Renal pelvis (tissue), 4 donors: ENCODE measurements around the gene ANXA5. TPM values are rescaled to one million over a fixed set of nuclear protein-coding genes. Genes with fewer than 3 reads are reported as not detected.

Source experiments
- DNase-seq: peaks from one replicate; pipeline ENCODE4 v3.0.0-alpha.2; 2013
- polyA plus RNA-seq, 3 donors: library from polyadenylated mRNA; unstranded; fragments of 120-200 nt; gene quantifications; one replicate each; pipeline ENCODE4 v1.2.1, GENCODE V29; 2013; ENCODE audit not compliant: insufficient read length in 3 of 3

ANXA5 gene
- polyA plus RNA-seq, 3 donors: 369 to 418 (median 389) TPM

DNA sequence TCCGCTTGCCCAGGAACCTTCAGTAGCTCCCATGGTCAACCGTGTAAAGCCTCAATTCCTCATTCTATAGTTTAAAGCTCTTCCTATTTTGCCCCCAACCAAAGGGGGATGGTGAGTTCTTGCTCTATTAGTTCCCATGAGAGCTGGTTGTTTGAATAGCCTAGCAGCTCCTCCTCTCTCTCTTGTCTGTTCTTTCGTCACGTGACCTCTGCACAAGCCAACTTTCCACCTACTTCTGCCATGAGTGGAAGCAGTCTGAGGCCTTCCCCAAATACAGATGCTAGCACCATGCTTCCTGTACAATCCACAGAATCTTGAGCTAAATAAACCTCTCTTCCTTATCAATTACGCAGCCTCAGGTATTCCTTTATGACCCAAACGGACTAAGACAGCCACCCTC lies 42.8 kb downstream of the ANXA5 start:
- no peak for DNase-seq

DNA sequence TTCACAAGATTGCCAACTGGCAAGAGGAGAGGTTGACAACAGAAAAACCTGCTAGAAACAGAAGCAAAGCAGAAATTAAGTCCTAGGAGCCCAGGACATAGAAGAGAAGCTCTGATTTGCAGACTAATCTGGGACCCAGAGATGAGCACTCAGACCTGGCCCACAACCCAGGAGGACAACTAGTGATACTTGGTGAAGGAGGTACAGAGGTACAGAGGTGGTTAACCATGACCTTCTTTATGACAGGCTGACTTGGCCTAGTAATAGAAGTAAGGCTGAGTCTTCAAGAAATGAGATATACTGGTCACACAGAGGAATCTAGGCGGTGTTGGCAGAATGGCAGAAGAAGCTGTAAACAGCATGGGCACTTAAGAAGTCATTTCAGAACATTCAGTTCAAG lies 43.6 kb downstream of the ANXA5 start:
- no peak for DNase-seq

GRCh38 chr4:121651597-121651996 lies 45.2 kb downstream of the ANXA5 start:
- no peak for DNase-seq

GRCh38 chr4:121650741-121651140 lies 46.0 kb downstream of the ANXA5 start:
- no peak for DNase-seq

- DNase-seq: no peak
Observed at GRCh38 chr4:121648516-121648915, 48.3 kb downstream of the ANXA5 start.

- DNase-seq: no peak
Observed at GRCh38 chr4:121642876-121643585, 53.7 kb downstream of the ANXA5 start.

DNA sequence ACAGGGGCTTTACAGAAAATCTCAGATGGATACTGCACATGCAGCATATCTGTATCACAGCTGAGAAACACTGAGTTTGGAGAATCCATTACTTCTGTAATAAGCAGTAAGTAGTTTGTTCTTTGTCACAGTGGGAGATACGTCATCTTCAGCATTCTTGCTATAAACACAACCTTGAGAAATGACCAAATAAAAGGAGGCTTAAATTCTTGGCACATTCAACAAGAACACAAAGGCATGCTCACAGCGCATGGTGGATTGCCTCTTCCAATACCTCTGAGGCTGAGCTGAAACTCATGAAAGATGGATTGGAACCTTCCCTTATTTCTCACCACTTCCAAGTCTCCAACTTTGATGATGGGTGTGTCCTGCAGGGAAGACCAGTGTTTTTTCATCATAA lies 54.5 kb downstream of the ANXA5 start:
- no peak for DNase-seq

DNA sequence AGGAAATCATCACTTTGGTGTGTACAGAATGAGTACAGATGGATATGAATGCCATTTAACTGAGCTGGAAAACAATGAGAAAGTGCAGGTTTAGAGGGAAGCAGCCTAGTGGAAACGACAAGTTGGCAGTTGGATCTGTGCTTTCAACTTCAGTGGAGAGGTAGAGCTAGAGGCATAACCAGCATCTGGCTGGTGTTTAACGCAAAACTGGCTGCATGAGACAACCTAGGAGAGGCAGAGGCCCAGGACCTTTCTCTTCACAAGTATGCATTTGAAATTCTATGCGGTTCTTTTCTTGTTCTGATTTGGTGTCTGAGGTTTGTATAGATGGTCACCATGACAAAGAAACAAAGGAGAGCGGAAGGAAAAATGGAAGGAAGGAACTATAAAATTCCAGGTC lies 63.1 kb downstream of the ANXA5 start:
- DNase-seq: no peak

DNA sequence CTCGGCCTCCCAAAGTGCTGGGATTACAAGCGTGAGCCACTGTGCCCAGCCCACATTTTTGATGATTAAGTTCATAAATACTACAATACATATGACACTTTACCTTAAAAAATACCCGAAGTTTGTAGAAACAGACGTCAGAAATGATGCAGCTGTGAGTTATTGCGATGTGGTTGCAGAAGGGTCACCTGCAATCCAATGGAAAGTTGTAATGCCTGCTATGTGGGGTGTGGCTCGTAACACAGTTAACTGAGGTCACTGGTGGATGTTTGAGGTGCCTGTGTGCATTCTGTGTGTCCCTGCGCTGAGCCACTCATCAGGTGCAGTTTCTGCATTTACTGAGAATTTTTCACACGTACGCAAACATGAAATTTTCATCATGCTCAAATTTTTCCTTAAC lies 64.1 kb downstream of the ANXA5 start:
- no peak for DNase-seq

Other genes with a start within 250 kb of the ANXA5 start
- under 1 TPM; 0.44 to 0.78 (median 0.65) TPM for gene SMIM43, start 68.2 kb upstream of the ANXA5 start, polyA plus RNA-seq
- gene EXOSC9, start 104.3 kb upstream of the ANXA5 start, polyA plus RNA-seq: 10 to 100 TPM; 47.9 to 64.9 (median 55.0) TPM
- gene CCNA2, start 126.9 kb upstream of the ANXA5 start, polyA plus RNA-seq: 10 to 100 TPM; 26.7 to 36.6 (median 35.9) TPM
- 10 to 100 TPM; 22.5 to 28.4 (median 24.0) TPM for gene BBS7, start 173.5 kb upstream of the ANXA5 start, polyA plus RNA-seq